Left forelimb (tissue), 1 donor: ENCODE results near the gene CLEC4C.
"Not testable (repeated sequence)": the region's sequence is repeated elsewhere in the genome, so short reads cannot be mapped to it uniquely, and the experiment has no call there.

Experiments
- DNase-seq: peaks from one replicate; pipeline ENCODE4 v3.0.0-alpha.2; 2018; ENCODE audit warnings: low spot score

CLEC4C gene

GRCh38 chr12:7747246-7747645, at the start of gene CLEC4C:
Gene CLEC4C (minus strand): TSS chr12:7747375. CDS start chr12:7747348, 27 bp downstream.
- no peak for DNase-seq

GRCh38 chr12:7793211-7793610, 46.0 kb upstream of the CLEC4C start:
- DNase-seq: no peak

GRCh38 chr12:7788884-7789528, 41.8 kb upstream of the CLEC4C start, which contains the start of gene NANOG:
Gene NANOG (plus strand): TSS chr12:7789402. CDS start chr12:7789615, 213 bp downstream.
- DNase-seq: not testable (repeated sequence)

GRCh38 chr12:7788294-7788660, 41.1 kb upstream of the CLEC4C start:
- no peak for DNase-seq

GRCh38 chr12:7787574-7788293, 40.6 kb upstream of the CLEC4C start:
- no peak for DNase-seq

- no peak for DNase-seq
Measured at GRCh38 chr12:7784701-7785100, 37.5 kb upstream of the CLEC4C start.

- DNase-seq: not testable (repeated sequence)
Measured at GRCh38 chr12:7783433-7783832, 36.3 kb upstream of the CLEC4C start.

GRCh38 chr12:7782055-7782454, 34.9 kb upstream of the CLEC4C start:
- DNase-seq: no peak

GRCh38 chr12:7781274-7781673, 34.1 kb upstream of the CLEC4C start:
- no peak for DNase-seq

- no peak for DNase-seq
Measured at GRCh38 chr12:7769999-7770398, 22.8 kb upstream of the CLEC4C start.

- DNase-seq: no peak
Measured at GRCh38 chr12:7758766-7759140, 11.6 kb upstream of the CLEC4C start.

GRCh38 chr12:7756993-7757392, 9.8 kb upstream of the CLEC4C start:
- DNase-seq: no peak

- DNase-seq: not testable (repeated sequence)
Measured at GRCh38 chr12:7755668-7756067, 8.5 kb upstream of the CLEC4C start.

GRCh38 chr12:7751941-7752922, 5.1 kb upstream of the CLEC4C start:
- not testable (repeated sequence) for DNase-seq

GRCh38 chr12:7751394-7751793, 4.2 kb upstream of the CLEC4C start:
- no peak for DNase-seq

GRCh38 chr12:7750350-7750749, 3.2 kb upstream of the CLEC4C start:
- DNase-seq: no peak

- DNase-seq: no peak
Measured at GRCh38 chr12:7749442-7749841, 2.3 kb upstream of the CLEC4C start.

- DNase-seq: no peak
Measured at GRCh38 chr12:7748852-7749251, 1.7 kb upstream of the CLEC4C start.

- DNase-seq: no peak
Measured at GRCh38 chr12:7732993-7733392, 14.2 kb downstream of the CLEC4C start.

- no peak for DNase-seq
Measured at GRCh38 chr12:7731486-7731885, 15.7 kb downstream of the CLEC4C start.

GRCh38 chr12:7730984-7731383, 16.2 kb downstream of the CLEC4C start:
- not testable (repeated sequence) for DNase-seq

GRCh38 chr12:7729746-7730145, 17.4 kb downstream of the CLEC4C start:
- no peak for DNase-seq
